ENCODE measurements around the gene ZNF597.

Gene ZNF597, protein sequence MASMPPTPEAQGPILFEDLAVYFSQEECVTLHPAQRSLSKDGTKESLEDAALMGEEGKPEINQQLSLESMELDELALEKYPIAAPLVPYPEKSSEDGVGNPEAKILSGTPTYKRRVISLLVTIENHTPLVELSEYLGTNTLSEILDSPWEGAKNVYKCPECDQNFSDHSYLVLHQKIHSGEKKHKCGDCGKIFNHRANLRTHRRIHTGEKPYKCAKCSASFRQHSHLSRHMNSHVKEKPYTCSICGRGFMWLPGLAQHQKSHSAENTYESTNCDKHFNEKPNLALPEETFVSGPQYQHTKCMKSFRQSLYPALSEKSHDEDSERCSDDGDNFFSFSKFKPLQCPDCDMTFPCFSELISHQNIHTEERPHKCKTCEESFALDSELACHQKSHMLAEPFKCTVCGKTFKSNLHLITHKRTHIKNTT

DNA sequence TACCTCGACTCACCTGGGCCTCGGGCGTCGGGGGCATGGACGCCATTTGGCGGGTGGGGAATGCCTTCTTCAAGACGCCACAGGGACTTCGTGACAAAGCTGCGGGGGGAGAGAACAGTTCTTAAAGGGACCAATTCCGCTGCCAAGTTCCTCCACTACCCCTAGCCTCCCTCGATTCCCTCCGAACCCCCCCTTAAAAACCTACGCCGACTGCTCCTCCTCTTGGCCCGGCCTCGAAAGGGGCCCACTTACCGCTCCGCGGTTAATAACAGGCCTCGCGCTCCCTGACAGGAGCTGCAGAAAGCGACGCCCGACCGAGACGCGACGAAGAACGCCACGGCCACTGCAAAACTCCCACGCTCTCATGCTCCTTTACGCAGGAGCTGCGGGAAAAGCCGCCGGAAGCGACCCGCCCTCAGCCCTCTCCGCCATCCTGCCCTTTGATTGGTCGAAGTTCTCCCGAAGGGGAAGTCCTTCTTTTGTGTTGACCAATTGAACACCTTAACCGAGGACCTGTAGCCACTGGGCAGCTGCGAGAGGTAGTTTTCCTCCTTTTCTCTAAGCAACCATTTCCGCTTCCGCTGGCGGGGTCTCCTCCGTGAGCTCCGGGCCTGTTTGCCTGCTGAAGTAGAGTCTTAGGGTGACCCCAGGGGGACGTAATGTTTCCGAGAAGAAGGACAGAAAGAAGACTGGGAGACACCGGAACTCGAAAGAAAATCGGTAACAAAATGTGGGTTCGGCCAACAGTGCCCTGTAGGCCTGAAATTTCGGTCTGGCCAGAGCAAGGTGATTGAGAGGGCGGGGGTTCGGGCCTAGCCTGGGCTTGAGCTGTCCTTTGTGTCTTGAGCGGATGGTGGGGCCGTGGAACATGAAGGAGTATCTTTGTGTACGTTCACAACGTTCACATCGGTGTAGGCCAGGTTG is at the start of gene ZNF597, which contains the start of gene NAA60:
Gene ZNF597 (minus strand): TSS at position 397 of the 924 bp plus-strand sequence. CDS start 351 bp downstream, at position 46.
Gene NAA60 (plus strand): TSS at position 573 of the 924 bp plus-strand sequence. CDS start 32,548 bp downstream, outside the sequence.
- DNase-seq = peak; percentile 70

DNA sequence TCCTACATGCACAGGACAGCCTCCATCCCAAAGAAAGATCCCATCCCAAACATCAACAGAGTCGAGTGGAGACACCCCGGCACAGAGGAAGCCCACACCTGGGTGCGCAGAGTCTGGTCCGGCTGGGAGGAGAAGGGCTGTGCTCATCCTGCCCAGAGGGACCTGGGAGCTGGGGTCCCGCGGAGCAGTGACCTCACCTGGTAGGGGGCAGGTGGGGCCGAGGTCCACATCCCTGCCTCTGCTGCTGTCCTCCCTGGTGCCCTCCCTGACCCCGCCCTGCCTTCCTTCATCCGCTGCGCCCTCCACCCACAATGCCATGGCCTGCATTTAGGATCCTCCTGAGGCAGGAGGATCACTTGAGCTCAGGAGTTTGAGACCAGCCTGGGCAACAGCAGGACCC is 49.1 kb upstream of the ZNF597 start:
- no peak for DNase-seq

DNA sequence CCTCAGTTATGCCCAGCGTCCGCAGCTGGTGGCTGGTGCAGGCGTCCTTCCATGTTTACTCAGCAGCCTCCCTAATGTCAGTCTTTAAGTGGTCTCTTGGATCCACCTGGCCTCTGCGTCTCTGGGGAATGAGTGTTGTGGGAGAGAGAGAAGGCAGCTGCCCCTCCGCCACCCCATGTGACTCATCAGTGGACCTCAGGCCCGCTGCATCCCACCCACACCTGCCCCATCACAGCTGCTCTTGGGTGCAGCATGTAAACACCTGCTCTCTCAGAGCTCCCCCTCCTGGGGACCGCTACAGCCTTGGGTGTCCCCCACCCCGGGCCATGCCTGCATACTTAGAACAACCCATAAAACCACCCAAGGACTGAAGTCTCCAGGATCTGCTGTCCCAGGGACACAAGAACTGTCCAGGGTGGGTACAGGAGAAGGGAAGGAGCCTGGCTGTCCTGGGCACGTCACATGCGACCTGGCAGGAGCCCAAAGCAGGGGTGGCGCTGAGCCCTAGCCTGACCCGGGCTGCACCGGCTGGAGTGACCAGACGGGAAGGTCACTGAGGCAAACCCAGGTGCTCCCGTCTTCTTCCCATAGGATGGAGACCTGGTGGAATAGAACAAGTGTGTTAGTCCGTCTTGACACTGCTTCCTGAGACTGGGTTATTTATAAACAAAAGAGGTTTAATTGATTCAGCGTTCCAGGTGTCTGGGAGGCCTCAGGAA is 47.8 kb upstream of the ZNF597 start:
- DNase-seq = no peak

DNA sequence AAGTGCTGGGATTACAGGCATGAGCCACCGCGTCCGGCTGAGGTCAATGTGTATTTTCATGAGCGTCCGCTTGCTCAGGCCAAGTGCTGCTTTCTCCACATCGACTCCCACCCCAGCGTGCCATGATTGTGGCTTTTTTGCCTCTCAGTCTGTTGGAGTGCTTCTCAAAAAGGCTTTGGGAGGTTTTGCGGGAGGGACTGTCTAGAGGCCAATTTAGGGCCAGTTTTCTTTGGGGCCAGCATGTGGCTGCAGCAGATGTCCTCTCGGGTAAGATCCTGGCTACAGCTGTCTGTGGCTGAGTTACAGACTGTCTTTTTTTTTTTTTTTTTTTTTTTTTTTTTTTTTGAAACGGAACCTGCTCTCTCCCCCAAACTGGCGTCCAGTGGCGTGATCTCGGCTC is 45.5 kb upstream of the ZNF597 start:
- no peak for DNase-seq

DNA sequence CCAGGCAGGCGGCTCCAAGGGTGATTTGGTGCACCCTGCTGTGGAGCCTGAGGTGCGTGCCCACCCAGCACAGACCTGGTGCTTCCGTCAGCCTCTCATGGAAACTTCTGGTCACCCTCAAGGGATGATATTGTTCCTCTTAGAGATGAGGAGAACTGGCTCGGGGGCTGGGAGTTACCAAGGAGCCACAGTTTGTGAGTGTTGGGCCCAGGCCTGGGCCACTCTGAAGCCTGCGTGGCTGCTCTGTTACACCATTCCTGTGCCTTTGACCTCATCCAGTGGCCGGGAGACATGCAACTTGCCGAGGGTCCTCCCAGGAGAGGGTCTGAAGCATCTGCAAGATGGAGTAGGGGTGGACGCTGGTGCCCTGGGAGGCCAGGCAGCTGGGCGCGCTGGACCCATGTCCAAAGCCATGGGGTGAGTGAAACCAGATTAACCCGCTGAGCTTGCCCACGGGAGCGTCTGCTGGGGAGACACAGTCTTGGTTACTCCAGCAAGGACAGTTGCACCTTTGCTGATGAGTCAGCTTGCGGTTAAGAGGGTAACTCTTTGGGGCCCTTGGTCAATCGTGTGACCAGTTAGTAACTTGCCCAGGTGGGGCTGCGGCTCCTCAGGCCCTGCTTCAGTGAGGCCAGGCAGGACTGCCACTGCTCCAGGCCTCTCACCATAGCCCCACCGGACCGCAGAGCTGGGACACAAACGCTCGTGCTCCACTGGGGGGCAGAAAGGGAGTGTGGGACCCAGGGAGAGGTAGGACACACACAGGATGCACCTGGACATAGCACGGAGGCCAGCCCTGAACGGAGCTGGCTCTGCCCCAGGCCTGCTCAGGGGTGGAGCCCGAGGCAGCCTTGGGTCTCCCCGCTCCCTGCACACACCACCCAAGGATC is 44.5 kb upstream of the ZNF597 start:
- no peak for DNase-seq

DNA sequence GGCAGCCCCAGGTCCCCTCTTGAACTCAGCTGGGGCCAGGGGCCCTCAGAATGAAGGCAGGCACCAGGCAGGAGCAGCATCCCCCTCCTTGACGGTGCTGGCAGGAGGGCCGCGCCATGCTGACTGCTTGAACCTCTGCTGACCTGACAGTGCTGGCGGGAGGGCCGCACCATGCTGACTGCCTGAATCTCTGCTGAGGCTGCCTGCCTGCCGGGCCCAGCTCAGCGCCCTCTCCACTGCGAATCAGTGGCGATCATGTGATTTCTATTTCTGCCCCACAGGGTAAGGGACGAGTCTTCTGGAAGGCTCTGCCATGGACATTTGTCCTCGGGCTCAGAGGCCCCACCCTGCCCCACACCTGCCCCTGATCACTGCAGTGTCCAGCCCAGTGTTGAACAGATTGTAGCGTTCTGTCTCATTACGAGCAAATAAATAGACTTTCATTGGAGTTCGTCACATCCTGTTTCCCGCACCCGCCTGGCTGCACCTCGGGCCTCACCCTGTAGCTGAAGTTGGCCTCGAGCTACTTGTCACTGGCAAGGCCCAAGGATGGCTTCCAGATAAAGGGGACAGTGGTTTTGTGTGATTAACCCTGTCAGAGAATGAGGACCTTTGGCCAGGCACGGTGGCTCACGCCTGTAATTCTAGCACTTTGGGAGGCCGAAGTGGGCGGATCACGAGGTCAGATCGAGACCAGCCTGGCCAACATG is 43.4 kb upstream of the ZNF597 start:
- no peak for DNase-seq

DNA sequence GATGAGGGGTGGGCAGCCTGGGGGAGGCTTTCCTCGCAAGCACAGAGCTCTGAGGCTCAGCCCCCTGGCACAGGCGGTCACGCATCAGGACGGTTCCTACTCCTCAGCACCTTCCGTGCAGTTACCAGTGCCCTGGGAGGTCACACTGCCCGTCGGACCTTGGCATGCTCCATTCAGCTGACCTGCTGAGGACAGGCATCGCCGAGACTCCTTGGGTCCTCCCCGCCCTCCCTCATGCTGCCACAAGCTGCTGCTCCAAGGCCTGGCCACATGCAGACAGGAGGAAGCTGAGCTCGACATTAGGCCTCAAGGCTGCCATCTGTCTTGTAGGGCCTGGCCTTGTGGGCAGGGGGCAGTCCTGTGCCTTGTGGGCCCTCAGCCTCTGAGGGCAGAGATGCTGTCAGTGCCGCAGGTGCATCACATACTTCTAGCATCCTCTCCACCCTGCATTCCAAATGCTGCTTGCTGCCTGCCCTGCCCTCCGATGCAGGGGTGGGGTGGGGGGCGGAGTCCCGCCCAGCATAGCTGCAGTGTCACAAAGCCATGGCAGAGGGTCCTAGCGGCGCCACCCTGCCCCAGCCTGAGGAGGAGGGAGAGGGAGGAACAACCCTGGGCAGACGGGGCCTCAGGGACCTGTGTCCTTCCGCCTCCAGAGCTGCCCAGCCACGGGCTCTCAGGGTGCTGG is 42.7 kb upstream of the ZNF597 start:
- no peak for DNase-seq

DNA sequence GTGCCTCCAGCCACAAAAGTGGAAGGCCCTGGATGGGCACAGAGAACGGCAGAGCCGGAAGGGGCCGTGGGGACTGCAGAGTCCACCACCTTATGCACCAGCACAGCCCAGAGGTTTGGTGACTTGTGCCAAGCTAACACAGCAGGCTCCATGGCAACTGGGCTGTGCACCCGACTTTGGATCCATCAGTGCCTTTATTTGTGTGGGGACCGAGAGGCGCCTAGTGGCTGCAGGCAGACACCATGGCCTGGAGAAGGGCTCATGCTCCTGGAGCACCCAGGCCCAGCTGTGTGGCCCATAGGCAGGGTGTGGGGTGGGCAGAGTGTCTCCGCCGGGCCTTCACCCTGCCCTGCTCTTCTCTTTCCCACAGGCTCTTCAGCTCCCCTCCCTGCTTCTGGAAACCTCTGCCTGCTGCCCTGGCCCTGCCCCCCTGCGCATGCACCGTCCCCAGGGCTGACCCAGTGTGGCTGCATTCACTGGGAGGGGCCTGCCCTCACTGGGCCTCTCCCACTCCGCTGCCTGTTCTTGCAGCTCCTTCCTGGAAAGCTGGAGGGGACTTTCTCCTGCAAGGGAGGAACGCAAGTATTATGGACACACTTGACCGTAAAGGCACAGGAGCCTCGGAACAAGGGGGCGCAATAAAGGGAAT is 41.9 kb upstream of the ZNF597 start:
- DNase-seq = no peak

DNA sequence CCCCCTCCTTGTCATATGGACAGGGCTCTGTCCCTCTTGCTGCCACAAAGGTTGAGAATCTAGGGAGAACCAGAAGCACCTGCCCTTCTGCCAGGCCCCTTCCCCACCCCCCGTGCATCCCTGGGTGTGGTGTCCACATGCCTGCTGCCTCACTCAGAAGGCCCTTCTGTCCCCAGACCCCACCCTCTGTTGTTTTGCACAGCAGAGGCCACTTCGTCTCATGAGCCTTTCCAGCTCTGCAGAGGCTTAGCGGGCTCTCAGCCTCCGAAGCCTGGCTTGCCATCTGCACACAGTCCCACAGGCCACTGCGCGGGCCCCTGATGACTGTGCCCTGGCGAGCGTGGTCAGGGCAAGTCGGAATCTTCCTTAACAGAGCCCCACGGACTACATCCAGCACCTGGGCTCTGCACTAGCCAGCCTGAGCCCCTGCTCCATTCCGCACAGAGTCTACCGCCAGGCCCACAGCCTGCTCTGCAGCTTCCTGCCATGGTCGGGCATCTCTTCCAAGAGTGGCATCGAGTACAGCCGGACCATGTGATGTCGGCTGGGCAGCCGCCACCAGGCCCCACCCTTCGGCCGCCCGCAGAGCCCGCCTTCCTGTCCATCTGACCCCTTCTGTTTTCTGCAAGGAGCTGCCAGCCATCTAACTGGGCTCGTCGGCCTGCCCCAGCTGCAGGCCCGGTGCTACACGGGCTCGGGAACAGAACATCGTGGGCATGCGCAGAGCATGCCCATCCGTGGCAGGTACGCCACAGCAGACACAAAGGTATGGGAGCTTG is 41.2 kb upstream of the ZNF597 start:
- no peak for DNase-seq

DNA sequence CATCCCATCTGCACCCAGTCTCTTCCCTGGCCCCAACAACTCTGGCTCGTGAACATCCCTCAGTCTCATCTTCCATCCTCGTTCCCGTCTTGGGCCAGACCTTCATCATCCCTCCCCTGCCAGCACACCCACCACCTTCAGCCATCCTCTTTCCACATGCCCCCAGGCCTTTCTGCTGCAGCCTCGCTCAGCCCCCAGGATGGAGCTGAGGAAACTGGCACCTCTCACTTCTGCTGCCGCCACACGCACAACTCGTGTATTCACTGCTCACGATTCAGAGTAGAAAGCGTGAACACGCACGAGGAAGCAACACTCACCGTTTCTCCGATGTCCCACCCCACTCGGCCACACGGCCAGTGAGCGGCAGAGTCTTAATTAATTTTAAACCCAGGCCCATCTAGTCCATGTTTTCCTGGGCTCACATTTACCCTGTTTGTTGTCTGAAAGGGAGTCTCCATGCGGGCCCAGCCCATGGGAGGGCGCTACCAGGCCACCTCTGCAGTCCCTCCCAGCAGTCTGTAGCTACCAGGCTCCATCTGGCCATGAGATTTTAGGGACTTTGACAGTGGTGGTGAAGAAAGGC is 39.4 kb upstream of the ZNF597 start:
- DNase-seq = no peak

DNA sequence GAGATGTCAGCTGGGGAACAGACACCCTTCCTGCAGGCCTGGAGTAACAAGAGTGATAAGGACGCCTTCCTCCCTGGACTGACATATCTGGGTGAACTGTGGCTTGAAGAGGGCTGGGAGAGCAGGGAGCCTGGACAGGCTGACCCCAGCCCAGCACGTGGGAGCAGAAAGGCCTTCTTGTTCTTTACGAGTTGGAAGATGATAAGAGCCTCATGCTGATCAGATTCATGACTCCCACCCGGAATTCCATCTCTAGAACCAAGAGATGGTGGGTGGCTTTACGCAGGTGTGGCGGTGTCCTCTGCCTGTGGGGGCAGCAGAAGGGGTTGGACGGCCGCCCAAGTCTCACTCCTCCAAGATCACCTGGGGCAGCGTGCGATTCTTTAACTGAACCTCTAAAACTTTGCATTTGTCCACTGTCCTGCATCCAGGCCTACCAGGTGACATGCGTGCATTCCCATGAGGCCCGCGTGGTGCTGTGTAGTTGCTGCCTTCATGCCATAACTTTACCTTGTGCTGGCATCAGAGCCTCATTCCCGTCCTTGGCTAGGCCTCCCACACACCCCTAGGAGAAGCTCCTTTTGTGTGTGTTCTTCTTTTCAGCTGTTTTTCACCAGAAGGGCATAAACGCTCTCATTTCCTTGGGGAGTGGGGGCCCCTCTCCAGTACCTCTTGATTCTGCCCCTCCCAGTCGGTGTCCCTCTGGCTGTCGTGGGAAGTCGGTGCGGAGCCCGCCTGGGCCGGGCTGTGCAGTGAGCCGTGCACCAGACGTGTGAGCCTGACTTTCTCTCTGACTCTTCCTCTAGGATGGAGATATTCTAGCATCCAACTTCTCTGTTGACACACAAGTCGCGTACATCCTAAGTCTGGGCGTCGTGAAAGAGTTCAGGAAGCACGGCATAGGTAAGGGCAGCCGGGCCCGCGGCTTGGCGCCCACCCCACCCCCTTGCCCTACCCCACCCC is 38.7 kb upstream of the ZNF597 start:
- DNase-seq = no peak

DNA sequence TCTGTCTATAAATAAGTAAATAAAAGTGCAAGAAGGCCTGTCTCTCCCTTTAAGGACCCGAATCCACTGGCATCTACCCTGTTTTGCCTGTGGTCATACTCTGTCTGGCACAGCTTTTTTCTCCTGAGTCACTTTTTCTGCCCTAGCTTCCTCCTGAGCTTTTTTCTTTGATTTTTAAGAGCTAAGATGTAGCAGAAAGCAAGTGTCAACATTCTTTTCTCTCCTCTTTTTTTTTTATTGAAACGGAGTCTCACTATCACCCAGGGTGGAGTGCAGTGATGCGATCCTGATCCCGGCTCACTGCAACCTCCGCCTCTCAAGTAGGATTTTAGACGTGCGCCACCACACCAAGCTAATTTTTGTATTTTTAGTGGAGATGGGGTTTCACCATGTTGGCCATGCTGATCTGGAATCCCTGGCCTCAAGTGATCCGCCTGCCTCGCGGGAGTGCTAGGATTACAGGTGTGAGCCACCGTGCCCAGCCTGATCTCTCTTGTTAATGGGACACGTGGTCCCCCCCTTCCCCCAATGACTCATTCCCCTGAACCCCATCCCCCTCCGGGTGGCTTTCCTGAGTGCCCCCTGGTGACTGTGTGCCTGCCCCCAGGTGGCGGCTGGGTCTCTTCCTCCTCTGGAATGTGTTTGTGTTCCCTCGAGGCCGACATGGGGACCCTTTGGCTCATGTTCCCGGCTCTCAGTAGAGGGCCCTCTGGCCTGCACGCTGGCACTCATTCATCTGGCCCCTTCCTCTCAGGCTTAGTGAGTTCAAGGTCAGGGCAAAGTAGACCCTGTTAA is 37.8 kb upstream of the ZNF597 start:
- DNase-seq = no peak

DNA sequence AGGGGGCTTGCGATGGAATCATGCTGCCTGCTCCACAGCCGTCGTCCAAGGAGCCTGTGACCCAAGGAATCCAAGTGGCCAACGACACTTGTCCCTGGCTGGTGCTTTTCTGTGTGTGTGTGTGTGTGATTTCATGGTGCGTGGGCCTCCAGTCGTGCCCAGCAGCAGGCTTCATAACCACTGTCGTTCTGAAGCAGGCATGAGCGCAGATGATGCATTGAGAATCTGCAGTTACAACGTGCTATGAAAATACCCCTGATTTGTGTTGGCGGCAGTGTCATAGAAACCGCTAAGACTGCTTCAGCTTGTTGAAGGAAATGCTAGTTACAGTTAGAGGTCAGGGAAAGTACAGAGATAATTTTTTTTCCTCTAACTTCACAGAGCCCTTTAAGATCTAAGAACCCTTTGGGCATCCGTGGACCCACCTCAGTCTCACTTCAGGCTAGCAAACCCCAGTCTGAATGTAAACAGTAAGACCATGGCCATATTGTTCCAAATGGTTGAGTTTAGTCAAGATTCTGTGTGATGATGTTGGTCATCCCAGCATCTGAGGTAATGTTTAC is 36.4 kb upstream of the ZNF597 start:
- no peak for DNase-seq

DNA sequence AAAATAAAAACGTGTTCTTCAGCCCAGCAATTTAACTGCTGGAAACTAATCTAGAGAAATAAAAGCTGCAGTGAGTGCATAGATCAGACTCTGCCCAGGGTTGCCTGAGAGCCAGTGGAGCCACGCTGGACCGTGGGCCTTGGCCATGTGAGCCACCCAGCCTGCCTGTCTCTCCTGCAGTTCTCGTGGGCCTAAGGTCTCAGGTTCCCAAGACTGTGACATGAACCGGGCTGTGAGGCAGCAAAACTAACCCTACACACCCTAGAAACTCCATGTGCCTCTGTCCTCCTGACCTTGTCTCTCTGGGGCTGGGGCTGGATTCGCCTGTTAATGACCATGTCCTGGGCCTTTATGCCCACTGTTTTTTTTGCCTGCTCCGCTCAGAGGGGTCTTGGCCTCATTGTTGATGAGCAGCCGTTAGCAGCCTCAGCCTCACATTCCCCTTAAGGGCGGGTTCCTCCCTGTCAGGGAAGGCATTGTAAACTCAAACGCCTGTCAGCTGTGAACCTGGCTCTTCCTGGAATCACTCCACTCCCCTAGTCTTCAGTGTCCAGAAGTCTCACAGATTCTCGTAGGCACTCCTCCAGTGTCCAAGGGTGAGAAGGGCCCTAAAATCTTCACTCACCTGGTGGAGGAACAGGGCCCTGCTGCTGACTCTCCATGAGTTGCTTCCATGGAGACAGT is 35.1 kb upstream of the ZNF597 start:
- no peak for DNase-seq

DNA sequence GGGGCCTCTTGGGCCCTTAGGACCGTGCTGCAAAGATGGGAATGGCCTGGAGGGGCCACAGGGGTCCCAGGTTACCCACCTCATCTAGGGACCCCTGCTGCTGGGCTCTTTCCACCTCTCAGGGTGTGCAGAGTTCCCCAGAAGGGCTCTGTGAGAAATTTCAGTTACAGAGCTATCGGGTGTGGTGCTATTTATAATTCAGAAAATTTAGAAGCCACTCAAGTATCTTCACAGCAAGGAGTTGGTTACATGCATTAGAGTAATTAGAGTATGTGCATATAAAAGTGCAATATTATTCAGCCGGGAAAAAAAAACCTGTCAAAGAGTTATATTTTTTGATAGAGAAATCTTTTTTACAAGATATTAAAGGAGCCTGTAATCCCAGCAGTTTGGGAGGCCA is 33.1 kb upstream of the ZNF597 start:
- DNase-seq = no peak
